ENCODE results near the gene NF2. TPM values are rescaled to one million over a fixed set of nuclear protein-coding genes. Genes with fewer than 3 reads are reported as not detected.

The NF2 gene
- total RNA-seq, 1 donor from 2014 or later = 42.4 TPM

- DNase-seq = no peak
- H3K27me3 ChIP-seq (ENCODE audit: low read depth) = no peaks in the 10 kb centered on the region
- H3K4me1 ChIP-seq = no peaks in the 10 kb centered on the region
- no peak overlapping the region for H3K27ac ChIP-seq
- H3K4me3 ChIP-seq = no peak overlapping the region
- TF ChIP-seq CTCF (IDR thresholded peaks at IDR 0.05) = no peak
- intact Hi-C loops (cut with DNase I) = no loop called here
- H3K9me3 ChIP-seq = no peaks in the 10 kb centered on the region
- ATAC-seq = no peak
- peaks cover 64% of the 10 kb centered on the region for H3K36me3 ChIP-seq
These were observed 141.5 kb downstream of the NF2 start for GRCh38 chr22:29744902-29745301.

GRCh38 chr22:29747832-29748231 lies 144.4 kb downstream of the NF2 start:
- intact Hi-C loops (cut with DNase I) = no loop called here
- Histone ChIP-seq H3K4me3 (no peak overlapping the region), H3K27ac (no peak overlapping the region), H3K9me3 (no peaks in the 10 kb centered on the region), H3K4me1 (no peaks in the 10 kb centered on the region), H3K36me3 (peaks cover 44% of the 10 kb centered on the region), H3K27me3 (ENCODE audit: low read depth) (no peaks in the 10 kb centered on the region)
- ATAC-seq (no peak), DNase-seq (no peak)
- no peak for TF ChIP-seq CTCF (IDR thresholded peaks at IDR 0.05)

Other genes starting within 250 kb of the NF2 start
- gene AP1B1, start 215.1 kb upstream of the NF2 start, total RNA-seq = 70.3 TPM
- gene RFPL1, start 165.1 kb upstream of the NF2 start, total RNA-seq = not detected
- 1.0 TPM for gene NEFH, start 123.4 kb upstream of the NF2 start, total RNA-seq
- 34.4 TPM for gene THOC5, start 49.9 kb upstream of the NF2 start, total RNA-seq
- gene NIPSNAP1, start 22.5 kb upstream of the NF2 start, total RNA-seq = 22.3 TPM
- gene CABP7, start 116.4 kb downstream of the NF2 start, total RNA-seq = not detected
- gene ZMAT5, start 163.4 kb downstream of the NF2 start, total RNA-seq = 18.3 TPM
- 80.3 TPM for gene UQCR10, start 163.7 kb downstream of the NF2 start, total RNA-seq
- gene ASCC2, start 234.6 kb downstream of the NF2 start, total RNA-seq = 65.4 TPM

All from lower lobe of right lung (tissue), 2 donors.